Measurements from ENCODE around the gene NUCB1. TPM values are rescaled to one million over a fixed set of nuclear protein-coding genes. Genes with fewer than 3 reads are reported as not detected.

The NUCB1 gene
- total and polyA plus RNA-seq, 9 of the 15 experiments (the other 6 are each of a cell fraction or from before 2014, with no cell fraction given) = 3.1 to 153 (median 71.7) TPM

DNA sequence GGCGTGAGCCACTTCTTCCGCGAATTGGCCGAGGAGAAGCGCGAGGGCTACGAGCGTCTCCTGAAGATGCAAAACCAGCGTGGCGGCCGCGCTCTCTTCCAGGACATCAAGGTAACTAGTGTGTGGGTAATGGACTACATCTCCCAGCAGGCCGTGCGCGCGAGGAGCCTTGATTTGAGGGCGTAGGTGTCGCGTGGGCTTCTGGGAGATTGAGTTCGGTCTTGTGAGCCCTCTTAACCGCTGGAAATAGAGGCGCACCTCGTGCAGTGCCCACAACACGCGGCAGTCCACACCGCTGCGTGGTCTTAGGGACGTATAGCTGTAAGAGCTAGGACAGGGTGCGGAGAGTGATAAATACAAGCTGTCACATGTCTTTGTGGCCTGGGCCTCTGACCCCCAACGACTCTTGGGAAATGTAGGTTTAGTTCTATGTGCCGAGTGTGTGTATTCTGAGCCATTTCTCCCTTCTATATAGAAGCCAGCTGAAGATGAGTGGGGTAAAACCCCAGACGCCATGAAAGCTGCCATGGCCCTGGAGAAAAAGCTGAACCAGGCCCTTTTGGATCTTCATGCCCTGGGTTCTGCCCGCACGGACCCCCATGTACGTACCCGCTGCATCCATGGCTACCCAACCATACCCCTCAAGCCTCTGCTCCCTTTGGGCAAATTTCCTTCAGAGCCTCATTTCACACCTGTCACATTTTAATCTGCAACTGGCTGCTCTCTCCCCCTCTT lies 65.9 kb downstream of the NUCB1 start (continued):
- TF ChIP-seq, protein P1, sequence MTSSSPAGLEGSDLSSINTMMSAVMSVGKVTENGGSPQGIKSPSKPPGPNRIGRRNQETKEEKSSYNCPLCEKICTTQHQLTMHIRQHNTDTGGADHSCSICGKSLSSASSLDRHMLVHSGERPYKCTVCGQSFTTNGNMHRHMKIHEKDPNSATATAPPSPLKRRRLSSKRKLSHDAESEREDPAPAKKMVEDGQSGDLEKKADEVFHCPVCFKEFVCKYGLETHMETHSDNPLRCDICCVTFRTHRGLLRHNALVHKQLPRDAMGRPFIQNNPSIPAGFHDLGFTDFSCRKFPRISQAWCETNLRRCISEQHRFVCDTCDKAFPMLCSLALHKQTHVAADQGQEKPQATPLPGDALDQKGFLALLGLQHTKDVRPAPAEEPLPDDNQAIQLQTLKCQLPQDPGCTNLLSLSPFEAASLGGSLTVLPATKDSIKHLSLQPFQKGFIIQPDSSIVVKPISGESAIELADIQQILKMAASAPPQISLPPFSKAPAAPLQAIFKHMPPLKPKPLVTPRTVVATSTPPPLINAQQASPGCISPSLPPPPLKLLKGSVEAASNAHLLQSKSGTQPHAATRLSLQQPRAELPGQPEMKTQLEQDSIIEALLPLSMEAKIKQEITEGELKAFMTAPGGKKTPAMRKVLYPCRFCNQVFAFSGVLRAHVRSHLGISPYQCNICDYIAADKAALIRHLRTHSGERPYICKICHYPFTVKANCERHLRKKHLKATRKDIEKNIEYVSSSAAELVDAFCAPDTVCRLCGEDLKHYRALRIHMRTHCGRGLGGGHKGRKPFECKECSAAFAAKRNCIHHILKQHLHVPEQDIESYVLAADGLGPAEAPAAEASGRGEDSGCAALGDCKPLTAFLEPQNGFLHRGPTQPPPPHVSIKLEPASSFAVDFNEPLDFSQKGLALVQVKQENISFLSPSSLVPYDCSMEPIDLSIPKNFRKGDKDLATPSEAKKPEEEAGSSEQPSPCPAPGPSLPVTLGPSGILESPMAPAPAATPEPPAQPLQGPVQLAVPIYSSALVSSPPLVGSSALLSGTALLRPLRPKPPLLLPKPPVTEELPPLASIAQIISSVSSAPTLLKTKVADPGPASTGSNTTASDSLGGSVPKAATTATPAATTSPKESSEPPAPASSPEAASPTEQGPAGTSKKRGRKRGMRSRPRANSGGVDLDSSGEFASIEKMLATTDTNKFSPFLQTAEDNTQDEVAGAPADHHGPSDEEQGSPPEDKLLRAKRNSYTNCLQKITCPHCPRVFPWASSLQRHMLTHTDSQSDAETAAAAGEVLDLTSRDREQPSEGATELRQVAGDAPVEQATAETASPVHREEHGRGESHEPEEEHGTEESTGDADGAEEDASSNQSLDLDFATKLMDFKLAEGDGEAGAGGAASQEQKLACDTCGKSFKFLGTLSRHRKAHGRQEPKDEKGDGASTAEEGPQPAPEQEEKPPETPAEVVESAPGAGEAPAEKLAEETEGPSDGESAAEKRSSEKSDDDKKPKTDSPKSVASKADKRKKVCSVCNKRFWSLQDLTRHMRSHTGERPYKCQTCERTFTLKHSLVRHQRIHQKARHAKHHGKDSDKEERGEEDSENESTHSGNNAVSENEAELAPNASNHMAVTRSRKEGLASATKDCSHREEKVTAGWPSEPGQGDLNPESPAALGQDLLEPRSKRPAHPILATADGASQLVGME (CRISPR knock-in tag; IDR thresholded peaks at IDR 0.05) = no peak
- no peak for TF ChIP-seq EP300 (IDR thresholded peaks at IDR 0.05; ENCODE audit: low read length)
- TF ChIP-seq DPF2 (IDR thresholded peaks at IDR 0.05) = 0 out of 2 replicates have a peak, but pooled peaks have one; percentile 5
- TF ChIP-seq, protein P2, sequence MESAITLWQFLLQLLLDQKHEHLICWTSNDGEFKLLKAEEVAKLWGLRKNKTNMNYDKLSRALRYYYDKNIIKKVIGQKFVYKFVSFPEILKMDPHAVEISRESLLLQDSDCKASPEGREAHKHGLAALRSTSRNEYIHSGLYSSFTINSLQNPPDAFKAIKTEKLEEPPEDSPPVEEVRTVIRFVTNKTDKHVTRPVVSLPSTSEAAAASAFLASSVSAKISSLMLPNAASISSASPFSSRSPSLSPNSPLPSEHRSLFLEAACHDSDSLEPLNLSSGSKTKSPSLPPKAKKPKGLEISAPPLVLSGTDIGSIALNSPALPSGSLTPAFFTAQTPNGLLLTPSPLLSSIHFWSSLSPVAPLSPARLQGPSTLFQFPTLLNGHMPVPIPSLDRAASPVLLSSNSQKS (CRISPR knock-in tag; IDR thresholded peaks at IDR 0.05) = 0 out of 2 replicates have a peak, but pooled peaks have one; percentile 9
- no peak for TF ChIP-seq ZBTB7A (IDR thresholded peaks at IDR 0.05; ENCODE audit: borderline replicate concordance, control insufficient read depth, low read depth, low read length)
- TF ChIP-seq TOE1 (IDR thresholded peaks at IDR 0.05; ENCODE audit: borderline replicate concordance) = no peak
- TF ChIP-seq TOE1 (CRISPR knock-in tag; IDR thresholded peaks at IDR 0.05; ENCODE audit: borderline replicate concordance, low read depth) = no peak
- TF ChIP-seq BMI1 (IDR thresholded peaks at IDR 0.05; ENCODE audit: low read length) = no peak
- TF ChIP-seq MEF2A (IDR thresholded peaks at IDR 0.05; ENCODE audit: control insufficient read depth, low read depth, low read length) = no peak
- 0 out of 2 replicates have a peak, but pooled peaks have one; percentile 30 for TF ChIP-seq RHOXF2B (CRISPR knock-in tag; conservative IDR thresholded peaks at IDR 0.05)
- peak; percentile 91; the same call in 1 of the 2 replicates for TF ChIP-seq ILF3 (IDR thresholded peaks at IDR 0.05; ENCODE audit: borderline replicate concordance)
- no peak for TF ChIP-seq ZBTB8A (IDR thresholded peaks at IDR 0.05; ENCODE audit: partially characterized antibody)
- TF ChIP-seq ZBED1 (IDR thresholded peaks at IDR 0.05) = peak; percentile 57
- no peak for TF ChIP-seq JUN (IDR thresholded peaks at IDR 0.05; ENCODE audit: borderline replicate concordance, low read depth, low read length)
- peak; percentile 66; the same call in 1 of the 2 replicates for TF ChIP-seq JUN (CRISPR knock-in tag; IDR thresholded peaks at IDR 0.05; ENCODE audit: borderline replicate concordance)
- TF ChIP-seq, protein P3, sequence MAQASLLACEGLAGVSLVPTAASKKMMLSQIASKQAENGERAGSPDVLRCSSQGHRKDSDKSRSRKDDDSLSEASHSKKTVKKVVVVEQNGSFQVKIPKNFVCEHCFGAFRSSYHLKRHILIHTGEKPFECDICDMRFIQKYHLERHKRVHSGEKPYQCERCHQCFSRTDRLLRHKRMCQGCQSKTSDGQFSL (CRISPR knock-in tag; IDR thresholded peaks at IDR 0.05) = peak; percentile 47; the same call in 1 of the 2 replicates
- TF ChIP-seq, protein P3 (tag; IDR thresholded peaks at IDR 0.05) = no peak
- TF ChIP-seq, protein P4, sequence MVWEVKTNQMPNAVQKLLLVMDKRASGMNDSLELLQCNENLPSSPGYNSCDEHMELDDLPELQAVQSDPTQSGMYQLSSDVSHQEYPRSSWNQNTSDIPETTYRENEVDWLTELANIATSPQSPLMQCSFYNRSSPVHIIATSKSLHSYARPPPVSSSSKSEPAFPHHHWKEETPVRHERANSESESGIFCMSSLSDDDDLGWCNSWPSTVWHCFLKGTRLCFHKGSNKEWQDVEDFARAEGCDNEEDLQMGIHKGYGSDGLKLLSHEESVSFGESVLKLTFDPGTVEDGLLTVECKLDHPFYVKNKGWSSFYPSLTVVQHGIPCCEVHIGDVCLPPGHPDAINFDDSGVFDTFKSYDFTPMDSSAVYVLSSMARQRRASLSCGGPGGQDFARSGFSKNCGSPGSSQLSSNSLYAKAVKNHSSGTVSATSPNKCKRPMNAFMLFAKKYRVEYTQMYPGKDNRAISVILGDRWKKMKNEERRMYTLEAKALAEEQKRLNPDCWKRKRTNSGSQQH (CRISPR knock-in tag; IDR thresholded peaks at IDR 0.05) = no peak
